Activated B cell treated with CpG ODN at 0.5 μM for 24 hours (primary cell): ENCODE results near the gene KRT13. TPM values are rescaled to one million over a fixed set of nuclear protein-coding genes. Genes with fewer than 3 reads are reported as not detected.

Experiments used
- ATAC-seq: fragments of 200-7000 bp; cut with Tn5 transposase; one replicate; pipeline ENCODE4 v1.10.0; 2021; ENCODE audit warnings: low read depth, mild to moderate bottlenecking, moderate library complexity
- CTCF ChIA-PET: fragments of 350-600 bp; sonication (Branson Sonifier 250); formaldehyde crosslinking; loops from one replicate; lab custom pipeline; 2021; ENCODE audit warnings: antibody characterized with exemption; lab: Charles Lee
- POLR2A ChIA-PET: fragments of 350-600 bp; sonication (Branson Sonifier 250); formaldehyde crosslinking; loops from one replicate; lab custom pipeline; 2021; ENCODE audit warnings: antibody characterized with exemption; lab: Charles Lee
- DNase-seq: peaks from one replicate; pipeline ENCODE4 v3.0.0; 2022
- H3K27ac Mint-ChIP-seq: one replicate; pipeline ENCODE4 v1.8.0; 2020; ENCODE audit warnings: mixed read lengths
- H3K27me3 Mint-ChIP-seq: one replicate; pipeline ENCODE4 v1.8.0; 2021; ENCODE audit warnings: mixed read lengths
- H3K36me3 Mint-ChIP-seq: one replicate; pipeline ENCODE4 v1.8.0; 2021; ENCODE audit warnings: low read depth, mixed read lengths
- H3K4me1 Mint-ChIP-seq: one replicate; pipeline ENCODE4 v1.8.0; 2021; ENCODE audit warnings: mixed read lengths
- H3K4me3 Mint-ChIP-seq: one replicate; pipeline ENCODE4 v1.8.0; 2020; ENCODE audit warnings: mild to moderate bottlenecking, mixed read lengths
- H3K9me3 Mint-ChIP-seq: one replicate; pipeline ENCODE4 v1.8.0; 2020; ENCODE audit warnings: mixed read lengths
- intact Hi-C: fragments of 100-400 bp; cut with micrococcal nuclease; formaldehyde crosslinking; loops from one replicate; pipeline ENCODE4 v1.15.1; 2024
- total RNA-seq: library from RNA; stranded (reverse); gene quantifications from 2 replicates; pipeline ENCODE4 v1.2.3, GENCODE V29; 2022
- TF ChIP-seq, protein P1 (sequence below): fragments of 200-600 bp; IDR thresholded peaks from one replicate; pipeline ENCODE4 v1.8.0; 2022; ENCODE audit warnings: antibody characterized with exemption, mild to moderate bottlenecking

KRT13 gene
- total RNA-seq, 1 donor from 2014 or later: not detected

DNA sequence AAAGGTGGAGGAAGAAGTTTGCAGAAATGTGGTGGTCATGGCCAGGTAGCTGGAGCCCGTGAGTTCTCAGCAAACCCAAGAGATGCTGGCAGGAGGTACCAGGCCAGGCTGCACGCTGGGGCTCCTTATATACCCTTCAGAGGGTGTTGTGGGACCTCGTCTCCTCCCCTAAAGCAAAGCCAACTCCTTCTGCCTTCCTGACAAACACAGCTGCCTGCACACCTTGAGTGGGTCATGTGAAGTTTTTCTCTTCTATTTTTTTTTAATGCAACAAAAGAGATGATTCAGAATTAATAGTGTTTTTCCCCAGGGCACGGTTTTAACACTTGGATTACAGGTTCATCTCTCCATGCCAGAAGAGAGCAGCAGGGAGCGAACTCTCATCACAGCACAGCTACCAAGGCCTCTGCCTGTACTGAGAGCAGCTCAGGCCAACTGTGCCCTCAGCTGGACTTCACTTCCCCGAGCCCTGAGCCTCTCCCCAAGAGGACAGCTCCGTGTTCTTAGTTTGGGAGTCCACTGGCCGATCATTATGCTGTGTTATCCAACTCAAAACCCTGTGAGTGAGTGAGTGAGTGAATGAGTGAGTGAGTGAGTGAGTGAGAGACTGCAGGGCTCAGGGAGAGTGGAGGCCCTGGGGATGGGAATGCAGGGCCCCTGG lies 13.5 kb upstream of the KRT13 start, which contains the start of gene KRT15:
Gene KRT15 (minus strand): TSS at position 102 of the 661 bp plus-strand sequence. CDS start 63 bp downstream, at position 39.
- Mint-ChIP-seq H3K27me3 (peaks cover 19% of the 10 kb centered on the region), H3K36me3 (no peaks in the 10 kb centered on the region), H3K9me3 (no peaks in the 10 kb centered on the region), H3K4me3 (no peak within 1 kb of the TSS), H3K4me1 (no peaks in the 10 kb centered on the region), H3K27ac (no peak within 1 kb of the TSS)
- DNase-seq: no peak
- no peak for ATAC-seq
- POLR2A ChIA-PET: no interaction called here
- TF ChIP-seq, protein P1, sequence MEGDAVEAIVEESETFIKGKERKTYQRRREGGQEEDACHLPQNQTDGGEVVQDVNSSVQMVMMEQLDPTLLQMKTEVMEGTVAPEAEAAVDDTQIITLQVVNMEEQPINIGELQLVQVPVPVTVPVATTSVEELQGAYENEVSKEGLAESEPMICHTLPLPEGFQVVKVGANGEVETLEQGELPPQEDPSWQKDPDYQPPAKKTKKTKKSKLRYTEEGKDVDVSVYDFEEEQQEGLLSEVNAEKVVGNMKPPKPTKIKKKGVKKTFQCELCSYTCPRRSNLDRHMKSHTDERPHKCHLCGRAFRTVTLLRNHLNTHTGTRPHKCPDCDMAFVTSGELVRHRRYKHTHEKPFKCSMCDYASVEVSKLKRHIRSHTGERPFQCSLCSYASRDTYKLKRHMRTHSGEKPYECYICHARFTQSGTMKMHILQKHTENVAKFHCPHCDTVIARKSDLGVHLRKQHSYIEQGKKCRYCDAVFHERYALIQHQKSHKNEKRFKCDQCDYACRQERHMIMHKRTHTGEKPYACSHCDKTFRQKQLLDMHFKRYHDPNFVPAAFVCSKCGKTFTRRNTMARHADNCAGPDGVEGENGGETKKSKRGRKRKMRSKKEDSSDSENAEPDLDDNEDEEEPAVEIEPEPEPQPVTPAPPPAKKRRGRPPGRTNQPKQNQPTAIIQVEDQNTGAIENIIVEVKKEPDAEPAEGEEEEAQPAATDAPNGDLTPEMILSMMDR: no peak
- intact Hi-C loops: no loop called here
- CTCF ChIA-PET: interaction anchor here (1.7 kb wide), 1 partner anchor 30 kb away, joined by 8 read pairs; no protein-coding TSS in a partner anchor

DNA sequence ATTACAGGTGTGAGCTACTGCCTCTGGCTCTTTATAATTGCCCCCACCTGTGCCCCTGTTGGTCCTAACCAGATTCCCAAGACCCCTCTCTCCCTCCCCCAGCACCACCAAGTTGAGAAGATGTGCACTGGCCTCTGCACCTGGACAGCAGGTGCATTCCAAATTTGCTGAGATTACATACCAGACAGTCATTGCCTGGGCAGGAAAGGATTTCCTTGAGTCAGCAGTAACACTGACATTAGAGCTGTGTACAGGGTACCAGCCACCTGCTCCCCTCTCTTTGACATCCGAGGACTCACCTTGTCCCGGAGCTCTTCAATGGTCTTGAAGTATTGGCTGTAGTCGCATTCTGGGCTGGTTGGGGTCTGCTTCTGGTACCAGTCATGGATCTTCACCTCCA lies 12.6 kb upstream of the KRT13 start:
- H3K27me3 Mint-ChIP-seq: peaks cover 15% of the 10 kb centered on the region
- H3K4me3 Mint-ChIP-seq: no peak overlapping the region
- no peaks in the 10 kb centered on the region for H3K4me1 Mint-ChIP-seq
- intact Hi-C loops: no loop called here
- no peaks in the 10 kb centered on the region for H3K9me3 Mint-ChIP-seq
- no peak overlapping the region for H3K27ac Mint-ChIP-seq
- CTCF ChIA-PET: interaction anchor here (1.7 kb wide), 1 partner anchor 31 kb away, joined by 8 read pairs; no protein-coding TSS in a partner anchor
- ATAC-seq: no peak
- TF ChIP-seq, protein P1: no peak
- no peaks in the 10 kb centered on the region for H3K36me3 Mint-ChIP-seq
- no peak for DNase-seq
- POLR2A ChIA-PET: no interaction called here

DNA sequence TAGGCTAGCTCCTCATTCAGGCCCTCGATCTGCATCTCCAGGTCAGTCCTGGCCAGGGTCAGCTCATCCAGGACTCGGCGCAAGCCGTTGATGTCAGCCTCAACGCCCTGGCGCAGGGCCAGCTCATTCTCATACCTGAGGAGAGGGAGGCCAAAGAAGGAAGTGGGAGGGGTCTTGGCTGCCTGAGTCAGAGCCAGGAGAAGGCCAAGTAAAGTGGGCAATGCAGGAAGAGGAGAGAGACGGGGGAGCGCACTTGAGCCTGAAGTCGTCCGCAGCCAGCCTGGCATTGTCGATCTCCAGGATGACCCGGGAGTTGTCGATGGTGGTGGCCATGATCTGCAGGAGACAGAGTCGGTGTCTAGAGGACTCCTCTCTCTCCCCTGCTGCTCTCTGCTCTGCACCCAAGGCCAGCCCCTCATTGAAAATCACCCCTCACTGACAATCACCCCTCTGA lies 11.4 kb upstream of the KRT13 start:
- Mint-ChIP-seq H3K4me3 (no peak overlapping the region), H3K9me3 (no peaks in the 10 kb centered on the region), H3K36me3 (no peaks in the 10 kb centered on the region), H3K27me3 (peaks cover 20% of the 10 kb centered on the region), H3K4me1 (no peaks in the 10 kb centered on the region), H3K27ac (no peak overlapping the region)
- ChIA-PET CTCF (no interaction called here), POLR2A (no interaction called here)
- intact Hi-C loops: no loop called here
- TF ChIP-seq, protein P1: no peak
- ATAC-seq: no peak
- DNase-seq: no peak

DNA sequence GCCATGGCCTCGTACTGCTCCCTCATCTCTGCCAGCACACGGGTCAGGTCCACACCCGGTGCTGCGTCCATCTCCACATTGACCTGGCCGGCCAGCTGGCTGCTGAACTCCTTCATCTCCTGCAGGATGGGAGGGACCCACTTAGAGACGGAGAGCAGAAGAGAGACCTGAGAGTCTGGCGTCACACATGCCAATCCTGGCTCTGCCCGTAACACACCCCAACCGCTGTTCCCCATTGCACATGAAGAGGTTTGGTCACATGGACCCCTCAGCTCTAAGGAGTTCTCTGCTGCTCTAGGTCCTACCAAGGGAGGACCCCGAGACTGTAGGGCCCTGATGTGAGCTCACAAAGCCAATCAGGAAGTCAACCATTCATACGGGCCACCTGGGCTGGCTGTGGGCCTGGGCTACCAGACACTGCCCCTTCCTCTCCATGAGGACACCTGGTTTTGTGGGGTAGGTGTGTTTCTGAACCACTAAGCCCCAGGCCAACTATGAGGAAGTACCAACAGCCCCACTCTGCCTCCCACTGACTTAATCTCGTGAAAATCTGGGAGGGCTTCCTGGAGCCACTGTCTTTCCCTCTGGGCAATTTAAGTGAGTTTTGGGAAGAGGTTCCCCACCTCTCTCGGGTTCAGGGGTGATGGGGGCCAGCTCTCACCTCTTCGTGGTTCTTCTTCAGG lies 10.9 kb upstream of the KRT13 start:
- CTCF ChIA-PET: no interaction called here
- Mint-ChIP-seq H3K36me3 (no peaks in the 10 kb centered on the region), H3K9me3 (no peaks in the 10 kb centered on the region), H3K4me3 (no peak overlapping the region), H3K27ac (no peak overlapping the region), H3K27me3 (peaks cover 20% of the 10 kb centered on the region), H3K4me1 (no peaks in the 10 kb centered on the region)
- TF ChIP-seq, protein P1: no peak
- ATAC-seq (no peak), DNase-seq (no peak)
- intact Hi-C loops: no loop called here
- POLR2A ChIA-PET: no interaction called here

DNA sequence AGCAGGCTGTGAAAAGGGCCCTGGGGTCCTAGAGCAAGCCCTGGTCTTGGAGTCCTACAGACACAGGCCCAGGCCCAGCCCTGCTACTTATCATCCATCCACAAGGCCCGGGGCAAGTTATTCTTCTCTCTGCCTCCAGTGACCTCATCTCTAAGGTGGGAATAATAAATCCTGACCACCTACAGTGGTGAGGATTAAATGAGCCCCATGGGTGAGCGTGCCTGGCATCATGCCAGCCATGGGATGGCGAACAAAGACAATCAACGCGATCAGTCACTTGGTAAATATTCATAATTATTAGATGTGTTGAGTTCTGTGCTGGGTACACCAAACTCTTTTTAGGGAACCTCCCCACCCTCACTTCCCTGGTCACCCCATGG lies 7.7 kb upstream of the KRT13 start:
- no peaks in the 10 kb centered on the region for H3K9me3 Mint-ChIP-seq
- CTCF ChIA-PET: no interaction called here
- POLR2A ChIA-PET: no interaction called here
- intact Hi-C loops: no loop called here
- DNase-seq: no peak
- no peaks in the 10 kb centered on the region for H3K36me3 Mint-ChIP-seq
- TF ChIP-seq, protein P1: no peak
- no peak for ATAC-seq
- no peak overlapping the region for H3K27ac Mint-ChIP-seq
- no peaks in the 10 kb centered on the region for H3K4me1 Mint-ChIP-seq
- H3K4me3 Mint-ChIP-seq: no peak overlapping the region
- H3K27me3 Mint-ChIP-seq: peaks cover 22% of the 10 kb centered on the region
